GM18520 (cell line): ENCODE measurements around the gene TCF15.

ENCODE experiments used
- ATAC-seq: cut with Tn5 transposase; IDR thresholded peaks from one replicate; pipeline ENCODE4 v1.9.1; 2021; ENCODE audit not compliant: unreplicated experiment

TCF15 gene

DNA sequence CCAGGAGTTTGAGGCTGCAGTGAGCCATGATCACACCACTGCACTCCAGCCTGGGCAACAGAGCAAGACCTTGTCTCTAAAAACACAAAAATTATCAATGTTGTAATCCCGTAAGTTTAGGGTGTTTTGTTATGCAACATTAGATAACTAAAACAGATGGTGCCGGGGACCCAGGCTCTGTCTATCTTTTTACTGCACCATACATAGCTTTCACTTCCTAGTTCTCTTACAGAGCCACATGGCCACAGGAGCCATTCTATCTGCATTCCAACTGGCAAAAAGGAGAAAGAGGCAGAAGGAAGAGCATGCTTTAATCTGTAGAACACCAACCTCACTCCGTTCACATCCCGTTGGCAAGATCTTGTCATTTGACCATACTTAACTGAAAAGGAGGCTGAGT lies 5.4 kb upstream of the TCF15 start:
- no peak for ATAC-seq

DNA sequence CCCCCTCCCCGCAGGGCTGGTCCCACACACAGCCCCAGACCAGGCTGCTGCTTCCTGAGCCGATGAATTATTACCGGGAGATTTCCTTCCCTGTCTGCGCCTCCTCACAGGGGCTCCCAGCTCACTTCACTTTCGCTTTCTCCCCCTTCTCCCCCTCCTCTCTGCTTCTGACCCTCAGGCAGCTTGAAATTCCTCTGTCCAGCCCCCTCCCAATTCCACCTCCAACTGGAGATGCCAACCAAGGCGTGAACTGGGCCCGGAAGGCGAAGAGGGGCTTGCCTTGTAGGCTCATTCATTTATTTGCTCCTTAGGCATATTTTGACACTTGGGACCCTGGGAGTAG lies 1.7 kb upstream of the TCF15 start:
- no peak for ATAC-seq

DNA sequence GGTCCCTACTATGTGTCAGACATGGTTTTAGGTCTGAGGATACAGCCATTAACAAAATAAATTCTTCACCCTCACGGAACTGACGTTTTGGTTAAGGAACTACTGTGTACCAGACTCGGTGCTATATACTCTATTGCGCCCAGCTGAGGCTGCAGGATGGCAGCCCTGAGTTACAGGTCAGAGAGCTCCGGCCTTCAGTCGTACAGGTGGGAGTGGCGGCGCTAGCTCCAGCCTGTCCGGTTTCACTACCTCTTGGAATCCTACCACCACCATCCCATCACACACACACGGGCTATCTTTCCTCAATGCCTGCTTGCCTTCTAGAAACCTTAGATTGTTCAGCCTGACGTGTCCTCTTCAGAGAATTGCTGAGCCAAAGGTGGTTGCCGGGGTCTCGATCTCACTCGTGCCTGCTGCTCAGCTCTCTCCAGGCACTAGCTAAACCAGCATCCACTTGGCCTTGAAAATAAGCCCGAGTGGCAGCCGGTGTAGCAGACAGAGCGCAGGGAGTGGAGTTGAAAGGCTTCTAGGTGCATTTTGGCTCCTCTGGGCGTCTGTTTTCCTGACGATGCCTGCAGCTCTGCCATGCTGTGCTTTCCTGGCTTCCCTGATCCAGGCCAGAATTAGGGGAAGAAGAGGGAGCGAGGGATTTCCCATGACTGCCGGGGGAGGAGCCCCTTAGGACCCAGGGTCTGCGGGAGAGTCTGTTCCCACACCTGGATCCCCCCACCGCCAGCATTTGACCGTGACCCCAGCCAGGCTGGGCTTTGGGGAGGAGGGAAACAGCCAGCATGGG lies 1.1 kb upstream of the TCF15 start:
- ATAC-seq, result no peak

- no peak for ATAC-seq
Measured at GRCh38 chr20:609371-609964, 641 bp downstream of the TCF15 start.

GRCh38 chr20:608970-609369 lies 1.1 kb downstream of the TCF15 start:
- ATAC-seq, result no peak

DNA sequence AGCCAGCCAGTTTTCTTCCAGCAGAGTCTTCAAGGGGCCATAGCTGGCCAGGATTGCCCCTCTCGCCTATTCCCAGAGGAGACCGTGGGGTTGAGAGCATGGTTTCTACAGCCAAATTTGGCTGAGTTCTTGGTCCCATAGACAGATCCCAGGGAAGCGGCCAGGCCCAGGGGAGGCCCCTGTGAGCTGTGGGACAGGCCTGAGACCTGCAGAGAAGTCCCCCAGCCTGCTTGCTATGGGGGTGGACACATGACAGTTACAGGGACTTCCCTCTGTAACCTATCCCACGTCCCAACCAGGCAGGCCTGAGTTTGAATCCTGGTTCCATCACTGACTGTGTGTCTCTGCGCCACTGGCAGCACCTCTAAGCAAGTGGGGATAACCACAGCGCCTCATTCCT lies 2.6 kb downstream of the TCF15 start:
- no peak for ATAC-seq

- ATAC-seq, result no peak
Measured at GRCh38 chr20:605237-605636, 4.9 kb downstream of the TCF15 start.

DNA sequence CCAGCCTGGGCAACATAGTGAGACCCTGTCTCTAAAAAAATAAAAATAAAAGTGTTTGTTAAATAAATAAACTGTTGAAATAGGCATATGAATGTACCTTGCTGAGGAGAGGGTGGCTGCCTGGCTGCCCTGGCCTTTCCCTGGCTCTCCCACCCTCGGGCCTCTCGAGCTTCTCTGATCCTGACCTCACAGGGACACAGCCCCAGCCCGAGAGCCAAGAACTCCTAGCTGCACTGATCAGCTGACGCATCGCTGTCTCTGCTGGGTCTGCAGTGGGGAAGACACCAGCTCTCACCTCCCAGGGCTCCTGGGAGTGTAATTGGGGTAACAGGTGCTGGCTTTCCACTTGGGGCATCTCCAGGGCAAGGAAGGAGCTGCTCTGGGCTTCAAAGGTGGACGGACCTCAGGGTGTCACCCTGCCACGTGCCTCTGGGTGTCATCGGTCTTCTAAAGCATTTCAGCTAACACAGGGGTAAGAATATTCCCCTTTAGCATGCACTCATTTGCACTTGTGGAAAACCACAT lies 6.9 kb downstream of the TCF15 start:
- ATAC-seq, result no peak

DNA sequence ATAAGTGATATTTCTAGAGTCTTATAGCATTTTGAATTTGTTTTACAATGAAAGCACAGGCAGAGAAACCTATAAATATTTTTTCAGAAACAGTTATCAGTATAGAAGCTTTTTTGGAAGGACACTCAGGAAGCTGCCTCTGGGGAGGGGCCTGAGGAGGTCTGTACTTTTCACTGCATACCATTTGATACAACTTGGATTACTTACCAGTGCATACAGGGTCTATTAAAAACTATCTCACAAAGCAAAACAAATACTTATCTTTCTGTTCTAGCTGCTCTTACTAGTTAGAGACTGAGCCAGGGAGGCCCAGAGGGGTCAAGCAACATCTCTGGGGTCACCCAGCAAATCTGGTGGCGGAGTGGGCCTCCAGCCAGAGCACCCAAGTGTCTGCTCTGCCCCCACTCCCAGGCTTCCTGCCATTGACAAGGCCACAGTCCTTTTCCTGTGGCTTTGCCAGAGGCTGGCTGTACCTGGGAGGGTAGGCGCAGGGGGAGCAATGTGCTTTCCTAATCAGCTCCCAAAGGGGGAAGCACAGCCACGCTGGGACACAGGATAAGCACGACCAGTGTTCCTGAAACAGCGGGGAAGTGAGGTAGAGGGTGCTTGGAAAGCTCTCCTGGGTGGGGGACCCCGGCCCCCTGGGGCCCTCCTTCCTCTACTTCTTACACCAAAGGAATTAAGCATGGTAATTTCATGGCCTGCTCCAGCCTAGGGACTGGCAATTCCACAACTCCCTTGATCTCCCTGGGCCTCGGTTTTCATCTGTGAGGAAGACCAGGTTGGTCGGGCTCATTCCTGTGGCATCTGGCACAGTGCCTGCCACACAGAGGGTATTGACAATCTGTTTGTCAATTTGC lies 7.8 kb downstream of the TCF15 start:
- no peak for ATAC-seq

DNA sequence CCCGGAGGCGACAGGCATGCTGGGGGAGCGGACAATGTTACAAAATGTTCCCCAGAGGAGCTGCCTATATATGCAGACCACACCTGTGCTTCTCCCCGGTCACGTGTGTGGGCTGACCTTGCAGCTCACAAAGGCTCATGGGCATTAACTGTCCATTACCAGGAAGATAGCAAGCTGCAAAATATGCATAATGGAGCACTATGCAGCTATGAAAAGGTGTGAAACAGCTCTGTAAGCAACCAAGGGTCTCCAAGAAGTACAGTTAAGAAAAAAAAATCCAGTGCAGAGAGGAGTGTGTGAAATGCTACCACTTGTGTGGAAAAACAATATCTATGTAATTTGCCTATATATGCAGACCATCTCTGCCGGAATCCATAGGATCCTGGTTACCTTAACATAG lies 9.4 kb downstream of the TCF15 start:
- ATAC-seq, result no peak

GRCh38 chr20:600141-600540 lies 10.0 kb downstream of the TCF15 start:
- ATAC-seq, result no peak

DNA sequence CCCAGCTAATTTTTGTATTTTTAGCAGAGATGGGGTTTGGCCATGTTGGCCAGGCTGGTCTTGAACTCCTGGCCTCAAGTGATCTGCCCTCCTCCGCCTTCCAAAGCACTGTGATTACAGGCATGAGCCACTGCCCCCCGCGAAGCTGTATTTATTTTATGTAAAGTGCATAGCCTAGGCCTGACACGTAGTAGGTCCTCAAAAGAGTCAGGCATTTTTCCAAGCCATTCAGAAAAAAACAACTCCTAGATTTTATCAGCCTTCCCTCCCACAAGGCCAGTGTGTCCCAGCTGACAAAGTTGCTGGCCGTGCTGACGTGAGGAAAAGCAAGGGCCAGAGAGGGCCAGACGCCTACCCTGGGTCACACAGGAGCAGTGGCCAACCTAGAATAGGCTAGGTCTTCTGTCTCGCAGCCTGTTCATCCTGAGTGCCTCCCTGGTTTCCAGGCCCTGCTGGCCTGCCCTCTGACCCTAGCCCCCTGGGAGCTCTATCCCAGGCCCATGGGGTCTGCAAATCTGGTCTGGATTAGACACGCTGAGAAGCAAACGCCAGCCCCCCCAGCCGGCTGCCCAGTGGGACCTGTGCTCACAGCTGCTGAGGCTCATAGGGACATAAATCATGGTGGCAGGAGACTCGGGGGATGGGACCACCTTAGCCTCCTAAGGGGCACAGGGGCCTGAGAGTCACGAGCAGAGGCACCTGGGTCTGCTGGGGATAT lies 11.8 kb downstream of the TCF15 start:
- no peak for ATAC-seq

- no peak for ATAC-seq
Measured at GRCh38 chr20:597560-597959, 12.5 kb downstream of the TCF15 start.

DNA sequence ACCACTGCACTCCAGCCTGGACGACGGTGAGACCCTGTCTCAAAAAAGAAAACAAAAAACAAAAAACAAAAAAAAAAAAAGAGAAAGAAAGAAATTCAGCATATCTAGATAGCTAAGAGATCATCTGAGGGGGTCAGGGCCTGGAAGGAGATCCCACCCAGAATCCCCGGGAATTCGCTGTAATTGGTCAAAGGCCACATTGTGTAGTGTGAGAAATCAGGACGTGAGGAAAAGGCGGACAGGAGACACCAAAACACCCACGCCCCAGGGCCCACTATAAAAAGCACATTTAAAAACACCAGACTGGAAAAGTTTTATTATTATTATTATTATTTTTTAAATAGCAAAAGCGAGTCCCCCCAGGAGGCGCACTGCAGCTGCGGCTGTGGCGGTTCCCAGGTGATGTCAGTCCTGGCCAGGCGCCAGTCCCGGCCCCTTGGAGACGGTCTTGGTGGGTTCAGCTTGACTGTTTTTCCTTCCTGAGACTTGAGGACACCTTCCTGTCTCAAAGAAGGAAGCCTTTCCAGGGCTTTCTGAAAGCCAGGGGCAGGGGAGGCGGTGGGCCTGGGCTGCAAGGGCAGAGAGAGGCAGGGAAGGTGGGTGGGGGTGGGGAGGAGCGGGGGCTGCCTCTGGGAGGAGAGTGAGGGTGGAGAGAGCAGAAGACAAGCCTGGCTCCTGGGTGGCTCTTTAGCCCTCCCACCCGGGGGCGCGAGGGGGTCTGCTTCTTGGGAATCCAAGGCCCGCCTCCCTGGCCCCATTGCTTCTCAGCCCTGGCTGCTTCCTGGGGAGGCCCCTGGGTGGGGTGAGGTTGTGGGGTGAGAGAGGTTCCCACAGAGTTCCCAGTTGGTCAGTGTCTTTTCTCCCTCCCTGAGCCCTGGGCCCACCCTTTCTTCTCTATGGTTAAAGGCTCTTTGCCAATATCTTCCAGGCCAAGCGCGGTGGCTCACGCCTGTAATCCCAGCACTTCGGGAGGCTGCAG lies 14.5 kb downstream of the TCF15 start:
- ATAC-seq, result no peak

GRCh38 chr20:592506-592905 lies 17.6 kb downstream of the TCF15 start:
- ATAC-seq, result no peak

- no peak for ATAC-seq
Measured at GRCh38 chr20:591941-592340, 18.2 kb downstream of the TCF15 start.

DNA sequence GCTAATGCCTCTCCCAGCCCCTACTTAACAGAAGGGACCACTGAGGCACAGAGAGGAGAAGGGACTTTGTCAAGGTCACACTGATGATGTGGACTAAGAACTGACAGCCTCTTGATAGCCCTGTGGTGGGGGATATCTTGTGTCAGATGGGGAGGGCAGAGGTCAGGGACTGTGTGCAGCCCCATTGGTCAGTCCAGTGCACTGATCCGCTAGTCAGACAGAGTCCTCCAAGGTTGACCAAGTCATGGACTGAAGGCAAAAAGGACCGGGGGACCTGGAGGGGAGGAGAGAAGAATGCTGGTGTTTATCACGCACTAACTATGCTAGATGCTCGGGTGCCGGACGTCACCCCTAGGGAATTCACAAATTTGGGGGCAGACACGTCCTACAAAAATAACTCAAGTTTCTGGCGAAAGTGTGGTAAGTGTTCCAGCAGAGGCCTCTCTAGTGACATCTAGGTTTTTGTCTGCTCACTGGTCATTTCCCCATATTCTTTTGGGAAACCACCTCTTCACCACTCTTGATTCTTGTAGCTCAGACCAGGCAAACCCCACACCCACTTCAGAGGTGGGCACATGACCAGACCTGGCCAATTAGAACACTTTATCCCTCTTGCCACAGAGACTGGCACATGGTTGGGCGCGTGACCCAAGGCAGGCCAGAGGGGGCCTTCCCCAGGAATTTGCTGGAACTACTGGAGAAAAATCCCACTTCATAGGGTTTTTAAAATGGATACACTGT lies 21.0 kb downstream of the TCF15 start:
- peak; percentile 85 for ATAC-seq

DNA sequence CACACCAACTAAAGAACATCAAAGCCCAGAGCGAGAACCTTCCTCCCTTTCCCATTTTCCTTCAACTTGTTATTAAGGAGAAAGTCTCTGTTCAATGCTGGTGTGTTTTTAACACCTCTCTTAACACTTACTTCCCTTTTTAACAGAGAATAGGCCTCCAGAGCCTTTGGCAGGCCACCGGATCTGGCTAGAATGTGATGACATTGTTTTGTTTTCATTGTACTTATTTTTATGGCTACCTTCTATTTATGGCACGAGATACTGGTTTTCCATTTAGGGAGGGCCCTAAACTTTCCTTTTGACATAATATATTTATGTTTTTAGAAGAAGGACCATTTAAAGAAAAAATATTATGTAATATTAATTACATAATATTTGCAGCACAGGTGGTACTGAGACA lies 21.6 kb downstream of the TCF15 start:
- no peak for ATAC-seq

DNA sequence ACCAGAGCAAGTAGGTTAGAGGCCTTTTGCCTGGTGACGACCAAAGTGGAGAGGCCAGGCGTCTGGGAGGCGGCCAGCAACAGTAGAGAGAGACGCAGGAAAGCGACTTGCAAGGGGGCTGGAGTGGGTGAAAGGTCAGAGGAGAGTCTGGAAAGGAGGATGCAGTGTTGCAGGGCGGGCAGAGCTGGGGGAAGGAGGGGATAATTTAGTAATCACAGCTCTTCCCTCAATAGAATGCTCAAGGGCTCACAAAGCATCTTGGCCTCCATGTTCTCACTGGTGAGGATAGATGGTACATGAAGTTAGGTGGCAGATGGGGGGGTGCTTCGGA lies 25.2 kb downstream of the TCF15 start:
- ATAC-seq, result no peak
